ENCODE results near the gene CYB5RL. TPM values are rescaled to one million over a fixed set of nuclear protein-coding genes. Genes with fewer than 3 reads are reported as not detected.

CYB5RL gene
- total and polyA plus RNA-seq, 2 donors from 2014 or later: 3.9 to 8.1 TPM

- H3K36me3 ChIP-seq (ENCODE audit: control insufficient read depth in 2 of 3, insufficient read depth in 3 of 3, low read length in 3 of 3): peaks cover 0 to 32% (median 28%) of the 10 kb centered on the region in 3 donors
- H3K27me3 ChIP-seq (ENCODE audit: control insufficient read depth, insufficient read depth, low read length): no peaks in the 10 kb centered on the region
- intact Hi-C loops (cut with DNase I): no loop called here
These were observed 4.4 kb upstream of the CYB5RL start for GRCh38 chr1:54204199-54204598.

GRCh38 chr1:54200519-54200997, 728 bp upstream of the CYB5RL start:
- no peak for DNase-seq
- Histone ChIP-seq H3K4me3 (ENCODE audit: low read length in 3 of 3) (peak overlapping the region; percentile 74 to 90 (median 86)), H3K27me3 (ENCODE audit: control insufficient read depth, insufficient read depth, low read length) (no peaks in the 10 kb centered on the region), H3K9ac (ENCODE audit: low read length in 3 of 3) (peak overlapping the region; percentile 50 to 70 (median 68)), H3K27ac (ENCODE audit: low read depth in 2 of 2, low read length in 2 of 2) (peak overlapping the region; percentile 9 to 52), H3K36me3 (ENCODE audit: control insufficient read depth in 2 of 3, insufficient read depth in 3 of 3, low read length in 3 of 3) (peaks cover 0 to 15% (median 10%) of the 10 kb centered on the region in 3 donors), H3K9me3 (ENCODE audit: control insufficient read depth in 2 of 3, insufficient read depth in 1 of 3, low read length in 3 of 3) (no peaks in the 10 kb centered on the region), H3K4me1 (ENCODE audit: control insufficient read depth in 2 of 3, insufficient read depth in 2 of 3, low read depth in 1 of 3, low read length in 3 of 3) (peaks cover 7 to 18% (median 9%) of the 10 kb centered on the region in 3 donors)
- intact Hi-C loops (cut with DNase I): no loop called here
- no peak for TF ChIP-seq CTCF (IDR thresholded peaks at IDR 0.05; ENCODE audit: borderline replicate concordance, extremely low read depth, insufficient read depth)
- FAIRE-seq: no peak

More at GRCh38 chr1:54204199-54204598, 4.4 kb upstream of the CYB5RL start:
- Histone ChIP-seq H3K4me1 (ENCODE audit: control insufficient read depth in 2 of 3, insufficient read depth in 2 of 3, low read depth in 1 of 3, low read length in 3 of 3) (peaks cover 7 to 13% (median 9%) of the 10 kb centered on the region in 3 donors), H3K9ac (ENCODE audit: low read length in 3 of 3) (no peak overlapping the region), H3K9me3 (ENCODE audit: control insufficient read depth in 2 of 3, insufficient read depth in 1 of 3, low read length in 3 of 3) (no peaks in the 10 kb centered on the region), H3K27ac (ENCODE audit: low read depth in 2 of 2, low read length in 2 of 2) (no peak overlapping the region), H3K4me3 (ENCODE audit: low read length in 3 of 3) (no peak overlapping the region)
- FAIRE-seq (no peak), DNase-seq (no peak)
- no peak for TF ChIP-seq CTCF (IDR thresholded peaks at IDR 0.05; ENCODE audit: borderline replicate concordance, extremely low read depth, insufficient read depth)

- Histone ChIP-seq H3K27ac (ENCODE audit: low read depth in 2 of 2, low read length in 2 of 2) (peak overlapping the region in 1 of 2 donors; percentile 28), H3K9me3 (ENCODE audit: control insufficient read depth in 2 of 3, insufficient read depth in 1 of 3, low read length in 3 of 3) (no peaks in the 10 kb centered on the region), H3K4me1 (ENCODE audit: control insufficient read depth in 2 of 3, insufficient read depth in 2 of 3, low read depth in 1 of 3, low read length in 3 of 3) (peaks cover 7 to 18% (median 9%) of the 10 kb centered on the region in 3 donors), H3K4me3 (ENCODE audit: low read length in 3 of 3) (peak overlapping the region; percentile 74 to 90 (median 86)), H3K27me3 (ENCODE audit: control insufficient read depth, insufficient read depth, low read length) (no peaks in the 10 kb centered on the region), H3K9ac (ENCODE audit: low read length in 3 of 3) (peak overlapping the region; percentile 1 to 70 (median 59)), H3K36me3 (ENCODE audit: control insufficient read depth in 2 of 3, insufficient read depth in 3 of 3, low read length in 3 of 3) (peaks cover 0 to 7% (median 0%) of the 10 kb centered on the region in 3 donors)
- DNase-seq: no peak
- no peak for TF ChIP-seq CTCF (IDR thresholded peaks at IDR 0.05; ENCODE audit: borderline replicate concordance, extremely low read depth, insufficient read depth)
- intact Hi-C loops (cut with DNase I): no loop called here
- no peak for FAIRE-seq
These were observed 572 bp downstream of the CYB5RL start for GRCh38 chr1:54199151-54199764.

Measured in kidney (tissue), 14 donors.